Embryonic facial prominence (tissue), 1 donor: ENCODE results near the gene ZC3H14.

Experiments
- DNase-seq: peaks from one replicate; pipeline ENCODE4 v3.0.0-alpha.2; 2016; ENCODE audit errors: extremely low spot score

Gene ZC3H14

DNA sequence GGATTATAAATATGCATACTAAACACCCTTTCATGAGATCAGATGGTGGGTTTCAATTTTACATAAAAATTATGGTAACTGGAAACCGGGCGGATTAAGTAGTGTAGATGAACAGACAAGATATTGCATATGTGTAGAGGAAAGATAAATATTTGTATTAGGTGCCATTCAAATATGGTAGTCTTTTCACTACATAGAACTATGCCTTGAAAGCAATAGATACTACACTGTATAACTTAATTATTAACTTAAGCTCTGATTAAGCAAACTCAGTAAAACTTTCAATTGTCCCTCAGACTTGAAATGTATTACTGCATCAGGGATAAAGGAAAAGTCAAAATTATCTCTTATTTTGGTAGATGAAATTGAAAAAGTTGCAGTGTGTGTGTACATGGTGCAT is 10.0 kb upstream of the ZC3H14 start:
- DNase-seq: no peak

- no peak for DNase-seq
These were observed 8.9 kb upstream of the ZC3H14 start for GRCh38 chr14:88553886-88554456.

GRCh38 chr14:88554457-88555286 is 8.2 kb upstream of the ZC3H14 start, which contains the start of gene PTPN21:
Gene PTPN21 (minus strand): TSS chr14:88555007. CDS start chr14:88550417, 4,590 bp downstream.
- peak; percentile 12 for DNase-seq

DNA sequence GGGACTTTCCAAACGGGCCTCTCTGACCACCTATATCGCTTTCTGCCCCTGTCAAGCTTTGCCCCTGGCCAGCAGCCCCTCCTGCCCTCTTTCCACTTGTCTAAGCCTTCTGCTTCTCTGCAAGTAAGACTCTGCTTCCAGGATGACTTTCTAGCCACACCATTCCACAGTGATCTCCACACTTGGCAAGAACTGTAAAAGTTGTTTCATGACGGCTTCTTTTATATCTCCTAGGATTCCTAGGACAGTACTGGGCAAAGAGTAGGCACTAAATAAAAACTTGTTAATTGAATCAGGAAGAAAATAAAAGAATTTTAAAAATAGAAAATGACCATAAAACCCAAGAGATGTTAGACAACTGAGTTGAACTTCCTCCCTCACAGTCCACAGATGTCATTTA is 6.3 kb upstream of the ZC3H14 start:
- no peak for DNase-seq

DNA sequence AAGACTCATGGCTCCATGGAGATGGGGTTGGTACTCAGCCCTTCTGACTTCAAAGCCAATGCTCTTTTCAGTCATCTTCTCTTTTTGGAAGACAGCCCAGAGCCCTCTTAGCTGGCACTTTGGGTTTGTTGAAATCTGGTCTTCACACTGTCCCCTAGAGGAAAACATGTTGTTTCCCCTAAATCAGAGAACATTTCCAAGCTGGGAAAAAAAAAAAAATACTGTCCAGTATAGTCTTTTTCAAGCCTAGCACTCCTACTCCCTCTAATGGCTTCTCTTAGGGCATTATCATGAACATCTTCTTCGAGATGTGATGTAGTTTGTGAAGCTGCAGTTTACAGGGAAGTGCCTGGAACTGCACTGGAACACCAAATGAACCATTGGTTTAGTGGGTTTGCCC is 3.0 kb upstream of the ZC3H14 start:
- peak; percentile 6 for DNase-seq

DNA sequence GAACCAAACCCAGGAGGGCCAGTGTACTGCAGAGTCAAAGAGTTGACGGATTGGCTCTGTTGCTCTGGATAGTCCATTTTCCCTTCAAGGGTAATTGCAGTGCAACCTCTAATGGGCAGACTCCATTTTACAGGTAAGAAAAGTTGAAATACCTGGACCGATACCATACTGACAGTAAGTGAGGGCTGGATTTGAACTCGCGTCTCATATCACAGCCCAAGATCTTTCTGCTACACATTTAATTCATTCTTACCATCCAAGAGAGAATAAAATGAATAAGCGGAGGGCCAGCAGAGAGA is 356 bp upstream of the ZC3H14 start:
- DNase-seq: no peak

GRCh38 chr14:88563845-88564244 is 1.0 kb downstream of the ZC3H14 start:
- no peak for DNase-seq

GRCh38 chr14:88565427-88565826 is 2.6 kb downstream of the ZC3H14 start:
- DNase-seq: no peak

- no peak for DNase-seq
These were observed 5.4 kb downstream of the ZC3H14 start for GRCh38 chr14:88568196-88568595.

- DNase-seq: no peak
These were observed 9.3 kb downstream of the ZC3H14 start for GRCh38 chr14:88572117-88572516.

GRCh38 chr14:88576222-88576621 is 13.4 kb downstream of the ZC3H14 start:
- no peak for DNase-seq

GRCh38 chr14:88584451-88584850 is 21.6 kb downstream of the ZC3H14 start:
- DNase-seq: no peak

- no peak for DNase-seq
These were observed 25.2 kb downstream of the ZC3H14 start for GRCh38 chr14:88588081-88588480.

DNA sequence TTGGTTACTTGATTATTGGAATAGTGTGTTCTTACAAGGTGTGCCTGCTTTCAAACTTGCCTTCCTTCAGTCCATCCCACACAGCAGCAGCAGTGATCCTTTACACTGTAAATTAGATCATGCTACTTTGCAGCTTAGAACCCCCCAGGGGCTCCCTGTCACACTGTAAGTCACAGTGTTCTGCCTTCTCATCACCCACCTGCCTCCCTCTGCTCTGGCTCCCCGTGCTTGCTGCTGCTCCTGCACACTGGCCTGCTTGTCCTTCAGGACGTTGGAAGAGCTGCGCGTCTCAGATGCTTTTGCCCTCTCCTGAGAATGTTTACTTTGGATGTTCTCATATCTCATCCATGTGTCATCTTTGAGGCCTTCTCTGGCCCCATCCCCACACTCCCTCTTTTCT is 27.3 kb downstream of the ZC3H14 start:
- no peak for DNase-seq

DNA sequence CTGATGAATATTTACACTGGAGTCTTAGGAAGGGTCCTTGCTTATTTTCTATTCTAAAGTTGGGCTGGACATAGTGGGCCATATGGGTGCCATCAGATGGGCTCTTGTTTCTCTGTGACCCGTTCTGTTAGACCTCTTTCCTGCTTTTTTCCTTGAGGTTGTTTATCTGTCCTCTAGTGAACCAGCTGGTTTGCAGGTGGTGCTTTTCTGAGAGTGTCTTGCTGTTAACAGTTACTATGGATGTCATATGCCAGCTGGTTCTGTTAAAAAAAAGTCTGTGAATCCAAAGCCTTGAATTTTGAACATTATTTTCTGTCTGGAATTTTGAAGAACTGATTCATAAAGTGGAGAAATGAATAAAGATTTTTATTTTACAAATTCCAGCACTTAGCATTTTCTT is 29.2 kb downstream of the ZC3H14 start:
- no peak for DNase-seq

DNA sequence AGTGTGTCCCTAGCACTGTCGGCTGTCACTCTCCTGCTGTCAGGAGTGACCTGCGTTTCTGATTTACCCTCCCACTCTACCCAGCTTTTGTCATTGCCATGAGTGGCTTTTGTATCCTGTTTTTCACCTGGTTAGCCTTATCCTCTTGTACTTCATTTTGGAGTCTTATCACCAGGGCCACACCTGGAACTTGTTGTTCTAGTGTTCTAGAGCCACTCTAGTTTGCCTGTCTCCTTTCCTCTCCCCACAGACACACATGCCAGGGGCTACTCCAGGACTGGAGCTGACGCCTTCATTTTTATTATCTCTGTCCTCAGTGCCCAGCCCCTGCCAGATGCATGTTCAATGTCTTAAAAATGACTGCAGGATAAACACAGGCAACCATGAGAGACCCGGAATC is 34.2 kb downstream of the ZC3H14 start:
- DNase-seq: no peak

DNA sequence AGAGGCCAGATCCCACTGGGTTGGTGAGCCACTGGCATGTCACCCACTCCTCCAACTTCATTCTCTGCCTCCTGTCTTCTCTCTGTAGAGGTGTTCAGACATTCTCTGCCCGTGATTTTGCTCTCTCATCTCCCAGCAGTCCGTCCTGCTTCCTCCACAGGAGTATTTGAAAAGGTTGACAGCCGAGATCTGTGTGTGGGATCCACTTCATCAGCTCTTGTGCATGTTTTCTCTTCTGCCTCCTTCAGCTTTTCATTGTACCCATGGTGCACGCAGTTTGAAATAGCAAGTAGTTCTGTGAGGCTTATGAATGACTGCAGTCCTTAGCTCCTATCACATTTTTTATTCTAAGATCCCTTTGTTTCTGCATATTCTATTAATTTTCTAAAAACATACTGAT is 34.8 kb downstream of the ZC3H14 start:
- no peak for DNase-seq

- DNase-seq: no peak
These were observed 35.3 kb downstream of the ZC3H14 start for GRCh38 chr14:88598097-88598675.

GRCh38 chr14:88599326-88599725 is 36.5 kb downstream of the ZC3H14 start:
- DNase-seq: no peak

- DNase-seq: no peak
These were observed 37.1 kb downstream of the ZC3H14 start for GRCh38 chr14:88599761-88600439.

DNA sequence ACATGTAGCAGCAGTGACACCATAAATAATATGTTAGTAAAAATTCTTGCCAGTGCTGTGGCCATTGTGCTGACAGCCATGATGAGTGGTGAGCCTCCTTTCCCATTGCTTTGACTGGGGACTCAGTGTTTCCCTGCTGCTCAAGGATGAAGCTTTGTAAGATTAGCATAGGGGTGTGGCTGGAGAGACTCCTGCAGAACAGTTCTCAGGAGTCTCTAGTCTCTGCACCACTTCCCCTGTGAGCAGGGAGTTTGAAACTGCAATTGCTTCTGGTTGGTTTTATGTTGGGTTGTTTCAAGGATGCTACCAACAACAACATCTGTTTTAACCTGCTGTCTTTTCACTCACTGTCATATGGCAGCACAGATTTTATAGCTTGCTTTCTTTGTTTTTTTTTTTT is 41.4 kb downstream of the ZC3H14 start:
- DNase-seq: no peak

- DNase-seq: no peak
These were observed 42.8 kb downstream of the ZC3H14 start for GRCh38 chr14:88605594-88605993.

- DNase-seq: no peak
These were observed 45.0 kb downstream of the ZC3H14 start for GRCh38 chr14:88607829-88608228.
